Right lobe of liver (tissue), 6 donors: Measurements from ENCODE around the gene DLG2. TPM values are rescaled to one million over a fixed set of nuclear protein-coding genes. Genes with fewer than 3 reads are reported as not detected.
A peak's percentile ranks its signal among the peaks of the same experiment; 100 is the strongest.
"Not testable (repeated sequence)": the region's sequence is repeated elsewhere in the genome, so short reads cannot be mapped to it uniquely, and the experiment has no call there.

ENCODE experiments used
- ATAC-seq, 4 donors: fragments of 200-7000 bp; cut with Tn5 transposase; one replicate each; pipeline ENCODE4 v1.9.1; 2020; ENCODE audit warnings: mild to moderate bottlenecking in 4 of 4, moderate library complexity in 4 of 4
- DNase-seq, 3 donors: peaks; one replicate each; pipeline ENCODE4 v3.0.0-alpha.2; 2020
- H3K27ac ChIP-seq, 3 donors: fragments of 200-600 bp; one replicate each; pipeline ENCODE4 v1.8.0; 2022
- H3K27me3 ChIP-seq, 2 donors: fragments of 200-600 bp; one replicate each; pipeline ENCODE4 v1.8.0; 2022
- H3K36me3 ChIP-seq, 4 donors: fragments of 200-600 bp; sonication (generic) in 1 of 4; one replicate each; pipeline versions ENCODE4 v1.5.1 to v1.8.0; 2017 to 2022; ENCODE audit warnings: control low read depth in 1 of 4
- H3K4me1 ChIP-seq, 4 donors: fragments of 200-600 bp; sonication (generic) in 1 of 4; one replicate each; pipeline versions ENCODE4 v1.5.1 to v1.8.0; 2017 to 2022; ENCODE audit warnings: control low read depth in 1 of 4
- H3K4me3 ChIP-seq, 3 donors: fragments of 200-600 bp; one replicate each; pipeline ENCODE4 v1.8.0; 2022
- H3K9me3 ChIP-seq, 4 donors: fragments of 200-600 bp; sonication (generic) in 1 of 4; one replicate each; pipeline versions ENCODE4 v1.5.1 to v1.8.0; 2017 to 2022; ENCODE audit warnings: control low read depth in 1 of 4
- POLR2A ChIP-seq: fragments of 450-650 bp; IDR thresholded peaks from one replicate; pipeline ENCODE4 v1.6.1; 2017; ENCODE audit warnings: antibody characterized with exemption, mild to moderate bottlenecking
- WGBS: methylation state at CpG from one replicate; pipeline ENCODE4 v1.1.6; 2018; ENCODE audit warnings: low coverage, low lambda C conversion rate; ENCODE audit not compliant: insufficient coverage; ENCODE audit errors: missing lambda C conversion rate; 5-methylcytosine and 5-hydroxymethylcytosine counted together
- intact Hi-C, 2 donors: fragments of 100-400 bp; cut with DNase I; formaldehyde crosslinking; loops; one replicate each; pipeline versions ENCODE4 v1.11.2 to v1.14.1; 2022
- total RNA-seq, 6 experiments: library from RNA; depleted of rRNA in 2 of 6; stranded (reverse); fragments of >200 nt in 2 of 6; fragmentation: NEBNext Ultra II Directional in 3 of 6; extraction: Animal tissue kit (Norgen Biotek cat#: 25700) in 3 of 6; gene quantifications; one replicate each; pipeline versions ENCODE4 v1.1.0 to v1.2.4, GENCODE V29; 2016 to 2023
- TF ChIP-seq, protein P1 (sequence below), 4 donors: fragments of 200-600 bp in 3 of 4; fragments of 450-650 bp in 1 of 4; IDR thresholded peaks; one replicate each; pipeline versions ENCODE4 v1.5.1 to v1.8.0; 2016 to 2022; ENCODE audit warnings: antibody characterized with exemption in 4 of 4, mild to moderate bottlenecking in 2 of 4
- donor health status: DM: no; HTN: yes; CAD: no.
- donor health status: DM: no; HTN: no; CAD: no.
- donor health status: DM: no; HTN: no; CAD: no.
- donor health status: DM: no; HTN: yes; CAD: no.
- donor health status: DM: no; HTN: yes; CAD: no.

The DLG2 gene
- total RNA-seq, 6 experiments from 2014 or later: 1.2 to 6.4 (median 2.5) TPM

- H3K27ac ChIP-seq: peak overlapping the region; percentile 89 to 98 (median 94)
- H3K9me3 ChIP-seq: no peaks in the 10 kb centered on the region
- H3K27me3 ChIP-seq: no peaks in the 10 kb centered on the region
- peaks cover 0 to 25% (median 4%) of the 10 kb centered on the region in 4 donors for H3K36me3 ChIP-seq
- H3K4me3 ChIP-seq: peak overlapping the region; percentile 88 to 92 (median 89)
- WGBS: 0% methylated on average over 10 of the region's 10 CpGs
- ATAC-seq (no peak), DNase-seq (no peak)
- intact Hi-C loops: no loop called here
- peaks cover 0 to 38% (median 9%) of the 10 kb centered on the region in 4 donors for H3K4me1 ChIP-seq
- no peak for TF ChIP-seq POLR2A
- TF ChIP-seq, protein P1, sequence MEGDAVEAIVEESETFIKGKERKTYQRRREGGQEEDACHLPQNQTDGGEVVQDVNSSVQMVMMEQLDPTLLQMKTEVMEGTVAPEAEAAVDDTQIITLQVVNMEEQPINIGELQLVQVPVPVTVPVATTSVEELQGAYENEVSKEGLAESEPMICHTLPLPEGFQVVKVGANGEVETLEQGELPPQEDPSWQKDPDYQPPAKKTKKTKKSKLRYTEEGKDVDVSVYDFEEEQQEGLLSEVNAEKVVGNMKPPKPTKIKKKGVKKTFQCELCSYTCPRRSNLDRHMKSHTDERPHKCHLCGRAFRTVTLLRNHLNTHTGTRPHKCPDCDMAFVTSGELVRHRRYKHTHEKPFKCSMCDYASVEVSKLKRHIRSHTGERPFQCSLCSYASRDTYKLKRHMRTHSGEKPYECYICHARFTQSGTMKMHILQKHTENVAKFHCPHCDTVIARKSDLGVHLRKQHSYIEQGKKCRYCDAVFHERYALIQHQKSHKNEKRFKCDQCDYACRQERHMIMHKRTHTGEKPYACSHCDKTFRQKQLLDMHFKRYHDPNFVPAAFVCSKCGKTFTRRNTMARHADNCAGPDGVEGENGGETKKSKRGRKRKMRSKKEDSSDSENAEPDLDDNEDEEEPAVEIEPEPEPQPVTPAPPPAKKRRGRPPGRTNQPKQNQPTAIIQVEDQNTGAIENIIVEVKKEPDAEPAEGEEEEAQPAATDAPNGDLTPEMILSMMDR (IDR thresholded peaks at IDR 0.05): no peak
Observed at GRCh38 chr11:85663080-85663752, 36.1 kb upstream of the DLG2 start.

DNA sequence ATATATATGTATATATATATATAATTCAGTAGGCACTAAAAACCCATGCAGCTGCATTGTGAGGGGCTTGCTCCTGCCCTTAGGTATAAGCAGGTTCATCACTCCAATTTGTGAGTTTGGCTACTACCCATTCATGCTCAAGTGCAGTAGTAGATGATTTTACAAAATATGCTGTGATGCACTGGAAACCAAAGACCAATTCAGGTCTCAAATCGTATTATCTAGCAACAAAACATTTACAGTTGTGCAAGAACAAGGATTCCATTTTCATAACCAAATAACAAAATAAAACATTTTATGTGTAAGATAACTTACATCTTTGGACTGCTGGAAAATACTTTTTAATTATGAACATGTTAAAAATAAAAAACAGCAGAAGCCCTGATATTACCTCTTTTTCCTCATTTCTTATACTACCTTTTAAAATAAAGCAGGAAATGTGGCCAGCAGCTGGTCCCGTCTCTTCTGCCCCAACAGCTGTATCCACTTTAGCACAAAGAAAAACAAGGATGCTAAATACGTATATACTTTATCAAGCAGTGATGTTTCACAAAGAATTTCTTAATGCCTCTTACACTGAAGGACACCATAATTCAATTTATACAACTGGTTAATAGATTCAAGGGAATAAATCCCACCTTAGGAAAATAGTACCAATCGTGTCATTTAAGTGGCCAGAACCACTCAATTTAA is 35.0 kb upstream of the DLG2 start:
- intact Hi-C loops: no loop called here
- DNase-seq: no peak
- Histone ChIP-seq H3K4me3 (peak overlapping the region; percentile 88 to 92 (median 89)), H3K36me3 (peaks cover 0 to 34% (median 4%) of the 10 kb centered on the region in 4 donors), H3K27me3 (no peaks in the 10 kb centered on the region), H3K9me3 (no peaks in the 10 kb centered on the region), H3K27ac (no peak overlapping the region), H3K4me1 (peaks cover 0 to 38% (median 9%) of the 10 kb centered on the region in 4 donors)
- no peak for ATAC-seq
- WGBS: 14% methylated on average over 4 of the region's 4 CpGs
- no peak for TF ChIP-seq POLR2A
- TF ChIP-seq, protein P1 (IDR thresholded peaks at IDR 0.05): no peak

- Histone ChIP-seq H3K4me1 (peaks cover 0 to 38% (median 9%) of the 10 kb centered on the region in 4 donors), H3K4me3 (no peak overlapping the region), H3K27me3 (no peaks in the 10 kb centered on the region), H3K36me3 (peaks cover 4 to 44% (median 4%) of the 10 kb centered on the region in 4 donors), H3K9me3 (no peaks in the 10 kb centered on the region), H3K27ac (no peak overlapping the region)
- WGBS: 65% methylated on average over 1 of the region's 1 CpG
- intact Hi-C loops: no loop called here
- DNase-seq (no peak), ATAC-seq (no peak)
- TF ChIP-seq, protein P1 (IDR thresholded peaks at IDR 0.05): no peak
- TF ChIP-seq POLR2A: no peak
Observed at GRCh38 chr11:85658180-85658579, 31.0 kb upstream of the DLG2 start.

- intact Hi-C loops: no loop called here
- H3K27ac ChIP-seq: no peak overlapping the region
- ATAC-seq (no peak), DNase-seq (no peak)
- WGBS: 100% methylated on average over 1 of the region's 1 CpG
- no peaks in the 10 kb centered on the region for H3K27me3 ChIP-seq
- peaks cover 0 to 26% (median 5%) of the 10 kb centered on the region in 4 donors for H3K4me1 ChIP-seq
- H3K9me3 ChIP-seq: no peaks in the 10 kb centered on the region
- H3K36me3 ChIP-seq: peaks cover 4 to 40% (median 4%) of the 10 kb centered on the region in 4 donors
- H3K4me3 ChIP-seq: no peak overlapping the region
- no peak for TF ChIP-seq POLR2A
- TF ChIP-seq, protein P1 (IDR thresholded peaks at IDR 0.05): no peak
Observed at GRCh38 chr11:85656777-85657176, 29.6 kb upstream of the DLG2 start.

DNA sequence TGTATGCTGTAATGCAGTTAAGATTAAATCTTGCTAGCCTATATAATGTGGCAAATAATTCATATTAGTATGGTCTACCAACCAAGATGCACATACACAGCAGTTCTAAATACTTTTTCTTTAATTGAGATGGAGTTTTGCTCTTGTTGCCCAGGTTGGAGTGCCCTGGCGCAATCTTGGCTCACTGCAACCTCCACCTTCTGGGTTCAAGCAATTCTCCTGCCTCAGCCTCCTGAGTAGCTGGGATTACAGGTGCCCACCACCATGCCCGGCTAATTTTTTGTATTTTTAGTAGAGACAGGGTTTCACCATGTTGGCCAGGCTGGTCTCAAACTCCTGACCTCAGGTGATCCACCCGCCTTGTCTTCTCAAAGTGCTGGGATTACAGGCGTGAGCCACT is 27.2 kb upstream of the DLG2 start:
- H3K9me3 ChIP-seq, H3K27me3 ChIP-seq, ATAC-seq, H3K27ac ChIP-seq, DNase-seq, H3K4me3 ChIP-seq, H3K4me1 ChIP-seq, intact Hi-C loops: not testable (repeated sequence)
- WGBS: 85% methylated on average over 4 of the region's 4 CpGs
- peaks cover 0 to 23% (median 3%) of the 10 kb centered on the region in 4 donors for H3K36me3 ChIP-seq
